ENCODE measurements around the gene SETD7.

DNA sequence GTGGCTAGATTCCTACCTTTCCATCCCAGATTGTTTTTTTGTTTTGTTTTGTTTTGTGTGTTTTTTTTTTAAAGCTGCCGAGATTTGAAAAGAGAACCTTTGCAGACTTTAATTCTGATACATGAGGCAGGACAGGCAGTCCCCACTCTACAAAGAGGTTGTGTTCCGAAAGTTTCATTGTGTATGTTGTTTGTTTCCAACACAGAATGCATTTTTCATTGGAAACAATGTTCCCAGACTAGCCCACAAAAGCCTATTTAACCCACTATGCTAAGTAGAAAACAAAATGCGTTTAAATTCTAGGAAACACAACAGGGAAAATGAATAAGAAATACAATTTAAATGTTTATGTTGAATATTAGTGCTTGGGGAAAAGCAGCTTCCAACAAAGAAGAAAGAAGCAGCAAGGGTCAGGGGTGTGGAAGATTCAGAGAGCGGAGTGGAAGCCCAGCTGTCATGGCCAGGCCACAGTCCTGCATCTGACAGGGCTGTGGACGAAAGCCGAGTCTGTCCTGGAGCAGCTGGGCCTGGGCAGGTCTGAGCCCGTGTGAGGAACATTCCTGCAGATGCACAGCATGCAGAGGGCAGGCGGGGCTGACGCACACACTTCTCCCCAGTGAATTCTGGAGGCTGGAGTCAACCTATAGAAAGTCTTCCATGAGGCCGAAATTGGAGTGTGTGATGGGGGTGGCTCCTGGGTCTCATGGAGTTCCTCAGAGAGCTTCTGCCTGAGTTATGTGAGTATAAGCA, 12.4 kb upstream of the SETD7 start:
- no peak for TF ChIP-seq CTCF (IDR thresholded peaks at IDR 0.05)
- TF ChIP-seq EZH2 (IDR thresholded peaks at IDR 0.05) = no peak

Data from neural progenitor cell (in vitro differentiated cells).